Measurements from ENCODE around the gene DHRS2. TPM values are rescaled to one million over a fixed set of nuclear protein-coding genes. Genes with fewer than 3 reads are reported as not detected.
A peak's percentile ranks its signal among the peaks of the same experiment; 100 is the strongest.
"Not testable (repeated sequence)": the region's sequence is repeated elsewhere in the genome, so short reads cannot be mapped to it uniquely, and the experiment has no call there.

DHRS2 gene
- total and polyA plus RNA-seq, 2 of the 13 experiments (the other 11 are each of a cell fraction or from before 2014, with no cell fraction given), result 1,621 to 3,021 TPM

- TF ChIP-seq ARID4A (CRISPR knock-in tag; IDR thresholded peaks at IDR 0.05; ENCODE audit: borderline replicate concordance) (peak; percentile 21; the same call in 1 of the 2 replicates), ZNF782 (CRISPR knock-in tag; IDR thresholded peaks at IDR 0.05; ENCODE audit: borderline replicate concordance) (peak; percentile 28; the same call in 1 of the 2 replicates), SP140L (CRISPR knock-in tag; IDR thresholded peaks at IDR 0.05; ENCODE audit: borderline replicate concordance) (peak; percentile 72; the same call in 1 of the 2 replicates), FUBP1 (CRISPR knock-in tag; IDR thresholded peaks at IDR 0.05; ENCODE audit: borderline replicate concordance) (peak; percentile 95; the same call in 1 of the 2 replicates), NFYB (CRISPR knock-in tag; IDR thresholded peaks at IDR 0.05) (peak; percentile 96), DRAP1 (CRISPR knock-in tag; IDR thresholded peaks at IDR 0.05) (peak; percentile 89), MAZ (CRISPR knock-in tag; IDR thresholded peaks at IDR 0.05; ENCODE audit: low read depth) (peak; percentile 53; the same call in 1 of the 2 replicates), ZNF580 (CRISPR knock-in tag; IDR thresholded peaks at IDR 0.05; ENCODE audit: borderline replicate concordance, low read depth) (peak; percentile 15; the same call in 1 of the 2 replicates), AKAP8 (CRISPR knock-in tag; IDR thresholded peaks at IDR 0.05) (peak; percentile 73), POLR2AphosphoS5 (IDR thresholded peaks at IDR 0.05; ENCODE audit: low read depth, low read length) (peak; percentile 23), ZFP41 (CRISPR knock-in tag; IDR thresholded peaks at IDR 0.05; ENCODE audit: borderline replicate concordance) (peak; percentile 95), ZNF205 (CRISPR knock-in tag; IDR thresholded peaks at IDR 0.05) (peak; percentile 57), MIER3 (CRISPR knock-in tag; IDR thresholded peaks at IDR 0.05; ENCODE audit: borderline replicate concordance) (peak; percentile 14; the same call in 1 of the 2 replicates), TFE3 (CRISPR knock-in tag; IDR thresholded peaks at IDR 0.05) (peak; percentile 60), PITX1 (CRISPR knock-in tag; IDR thresholded peaks at IDR 0.05) (peak; percentile 26; the same call in 1 of the 2 replicates), ZNF343 (CRISPR knock-in tag; IDR thresholded peaks at IDR 0.05) (peak; percentile 3; the same call in 1 of the 2 replicates), SRF (IDR thresholded peaks at IDR 0.05; ENCODE audit: low read depth, low read length) (peak; percentile 71; the same call in 1 of the 2 replicates), ZSCAN9 (CRISPR knock-in tag; IDR thresholded peaks at IDR 0.05; ENCODE audit: borderline replicate concordance) (0 out of 2 replicates have a peak, but pooled peaks have one; percentile 63), ZNF747 (CRISPR knock-in tag; IDR thresholded peaks at IDR 0.05; ENCODE audit: borderline replicate concordance) (peak; percentile 73; the same call in 1 of the 2 replicates), SPEN (CRISPR knock-in tag; IDR thresholded peaks at IDR 0.05; ENCODE audit: low read depth) (peak; percentile 73; the same call in 1 of the 2 replicates)
- not testable (repeated sequence) for TF ChIP-seq MAZ (IDR thresholded peaks at IDR 0.05; ENCODE audit: borderline replicate concordance, low read depth, low read length)
Observed at GRCh38 chr14:23637655-23638413, 1.7 kb downstream of the DHRS2 start (continued).

Data from HepG2 (cell line).